Liver (tissue), 9 donors: ENCODE measurements around the gene ZFHX2. TPM values are rescaled to one million over a fixed set of nuclear protein-coding genes. Genes with fewer than 3 reads are reported as not detected.

Experiments
- DNase-seq: peaks from one replicate; pipeline ENCODE4 v3.0.0-alpha.2; 2017; ENCODE audit warnings: low spot score
- H3K27ac ChIP-seq, 2 donors: one replicate each; pipeline ENCODE4 v1.7.0; 2013; ENCODE audit warnings: inconsistent platforms in 2 of 2, low read length in 2 of 2, control low read depth in 1 of 2, low read depth in 1 of 2, mild to moderate bottlenecking in 1 of 2
- H3K27me3 ChIP-seq, 4 donors: one replicate each; pipeline versions ENCODE4 v1.6.1 to v1.7.0; 2013; ENCODE audit warnings: low read length in 3 of 4, inconsistent platforms in 1 of 4, mild to moderate bottlenecking in 1 of 4, moderate library complexity in 1 of 4; ENCODE audit not compliant: control insufficient read depth in 4 of 4, insufficient read depth in 4 of 4
- H3K36me3 ChIP-seq, 4 donors: one replicate each; pipeline versions ENCODE4 v1.6.1 to v1.7.0; 2013; ENCODE audit warnings: low read length in 3 of 4, mild to moderate bottlenecking in 3 of 4, low read depth in 1 of 4, moderate library complexity in 1 of 4; ENCODE audit not compliant: control insufficient read depth in 4 of 4, insufficient read depth in 3 of 4
- H3K4me1 ChIP-seq, 4 donors: one replicate each; pipeline versions ENCODE4 v1.6.1 to v1.7.0; 2013; ENCODE audit warnings: low read length in 3 of 4, mild to moderate bottlenecking in 3 of 4, moderate library complexity in 1 of 4; ENCODE audit not compliant: control insufficient read depth in 4 of 4, insufficient read depth in 4 of 4
- H3K4me3 ChIP-seq, 3 donors: one replicate each; pipeline versions ENCODE4 v1.6.1 to v1.7.0; 2013; ENCODE audit warnings: low read length in 3 of 3, control low read depth in 1 of 3, low read depth in 1 of 3, mild to moderate bottlenecking in 1 of 3
- H3K9ac ChIP-seq, 2 donors: one replicate each; pipeline ENCODE4 v1.7.0; 2013; ENCODE audit warnings: low read length in 2 of 2, mild to moderate bottlenecking in 2 of 2, moderate library complexity in 2 of 2, control low read depth in 1 of 2, low read depth in 1 of 2
- H3K9me3 ChIP-seq, 4 donors: one replicate each; pipeline versions ENCODE4 v1.6.1 to v1.7.0; 2013; ENCODE audit warnings: low read length in 3 of 4; ENCODE audit not compliant: control insufficient read depth in 4 of 4
- FOXA1 ChIP-seq: IDR thresholded peaks from 2 replicates; pipeline ENCODE4 v1.6.1; 2016; ENCODE audit warnings: antibody characterized with exemption
- FOXA2 ChIP-seq: IDR thresholded peaks from 2 replicates; pipeline ENCODE4 v1.6.1; 2016; ENCODE audit warnings: antibody characterized with exemption
- GABPA ChIP-seq, 2 donors: IDR thresholded peaks in 1 of 2; conservative IDR thresholded peaks in 1 of 2; 2 replicates each; pipeline ENCODE4 v1.6.1; 2016; ENCODE audit warnings: antibody characterized with exemption in 2 of 2, mild to moderate bottlenecking in 1 of 2, moderate library complexity in 1 of 2
- HNF4A ChIP-seq, 2 donors: conservative IDR thresholded peaks; 2 replicates each; pipeline ENCODE4 v1.6.1; 2016; ENCODE audit warnings: antibody characterized with exemption in 2 of 2, mild to moderate bottlenecking in 2 of 2
- JUND ChIP-seq, 2 donors: IDR thresholded peaks; 2 replicates each; pipeline ENCODE4 v1.6.1; 2016; ENCODE audit warnings: antibody characterized with exemption in 2 of 2
- NR2F2 ChIP-seq: IDR thresholded peaks from 2 replicates; pipeline ENCODE4 v1.6.1; 2016; ENCODE audit warnings: antibody characterized with exemption
- RAD21 ChIP-seq, 2 donors: IDR thresholded peaks; 2 replicates each; pipeline ENCODE4 v1.6.1; 2016; ENCODE audit warnings: antibody characterized with exemption in 2 of 2, mild to moderate bottlenecking in 2 of 2
- RXRA ChIP-seq, 2 donors: IDR thresholded peaks; 2 replicates each; pipeline ENCODE4 v1.6.1; 2017 to 2018; ENCODE audit warnings: antibody characterized with exemption in 2 of 2, mild to moderate bottlenecking in 1 of 2
- SP1 ChIP-seq: IDR thresholded peaks from 2 replicates; pipeline ENCODE4 v1.6.1; 2018; ENCODE audit warnings: antibody characterized with exemption, mild to moderate bottlenecking
- YY1 ChIP-seq: IDR thresholded peaks from 2 replicates; pipeline ENCODE4 v1.6.1; 2016; ENCODE audit warnings: antibody characterized with exemption, mild to moderate bottlenecking
- WGBS: extraction: QIAGEN DNeasy Blood & Tissue Kit; methylation state at CpG from one replicate; pipeline ENCODE4 v1.1.7; 2013; 5-methylcytosine and 5-hydroxymethylcytosine counted together
- polyA plus RNA-seq, 2 donors: library from polyadenylated mRNA; stranded (reverse) in 1 of 2; unstranded in 1 of 2; fragments of 200-250 nt in 1 of 2; fragments of >200 nt in 1 of 2; fragmentation: Nextera tagmentation in 1 of 2; extraction: Ambion mirVana in 1 of 2; gene quantifications; one replicate each; pipeline versions ENCODE4 v1.2.1 to v1.2.3, GENCODE V29; 2013 to 2015
- total RNA-seq, 2 donors: library from RNA; depleted of rRNA; stranded (reverse); fragments of >200 nt; gene quantifications; one replicate each; pipeline ENCODE4 v1.2.3, GENCODE V29; 2014
- TF ChIP-seq, protein P1 (sequence below): IDR thresholded peaks from 2 replicates; pipeline ENCODE4 v1.6.1; 2016; ENCODE audit warnings: antibody characterized with exemption, mild to moderate bottlenecking
- TF ChIP-seq, protein P2 (sequence below): IDR thresholded peaks from 2 replicates; pipeline ENCODE4 v1.6.1; 2016; ENCODE audit warnings: antibody characterized with exemption
- TF ChIP-seq, protein P3 (sequence below): IDR thresholded peaks from 2 replicates; pipeline ENCODE4 v1.6.1; 2016; ENCODE audit warnings: antibody characterized with exemption
- donor health status: healthy.
- donor health status: healthy.
- donor health status: healthy.
- donor health status: healthy.
- donor health status: healthy.

Gene ZFHX2
- total and polyA plus RNA-seq, 4 donors, result 0.06 to 0.14 (median 0.10) TPM

DNA sequence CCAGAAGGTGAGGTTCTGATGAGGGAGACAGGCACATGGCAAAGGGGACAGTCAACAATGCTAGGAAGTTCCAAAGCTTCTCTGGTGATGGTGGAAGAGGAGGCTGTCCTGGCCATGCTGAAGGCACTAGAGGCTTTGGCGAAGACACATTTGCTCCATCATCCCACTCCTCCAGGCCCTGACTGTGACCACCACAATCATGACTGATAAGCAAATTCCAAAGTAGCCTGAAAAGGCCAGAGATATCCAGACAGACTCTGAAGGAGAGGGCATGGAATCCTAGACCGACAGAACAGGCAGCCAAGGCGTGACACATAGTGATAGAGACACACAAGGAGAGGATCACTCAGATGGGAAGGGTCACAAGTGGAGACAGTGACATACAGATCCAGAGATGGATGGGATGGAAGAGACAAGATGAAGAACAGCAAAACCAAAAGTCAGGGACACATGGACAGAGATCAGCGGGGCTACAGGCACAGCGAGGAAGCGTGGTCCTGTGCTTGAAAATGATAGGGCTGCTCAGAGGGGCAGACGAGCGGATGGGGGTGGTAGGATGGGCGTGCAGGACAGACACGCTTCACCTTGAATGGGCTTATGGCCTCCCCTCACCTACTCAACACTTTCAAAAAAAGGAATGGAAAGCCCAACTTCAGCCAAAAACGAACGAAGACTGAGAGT, 1.3 kb downstream of the ZFHX2 start:
- Histone ChIP-seq H3K4me1 (peaks cover 0 to 18% (median 9%) of the 10 kb centered on the region in 4 donors), H3K27me3 (no peaks in the 10 kb centered on the region), H3K36me3 (no peaks in the 10 kb centered on the region), H3K4me3 (peak overlapping the region in 1 of 3 donors; percentile 58), H3K27ac (no peak overlapping the region), H3K9ac (no peak overlapping the region), H3K9me3 (no peaks in the 10 kb centered on the region)
- WGBS, result 57% methylated on average over 12 of the region's 12 CpGs
- TF ChIP-seq, protein P1, sequence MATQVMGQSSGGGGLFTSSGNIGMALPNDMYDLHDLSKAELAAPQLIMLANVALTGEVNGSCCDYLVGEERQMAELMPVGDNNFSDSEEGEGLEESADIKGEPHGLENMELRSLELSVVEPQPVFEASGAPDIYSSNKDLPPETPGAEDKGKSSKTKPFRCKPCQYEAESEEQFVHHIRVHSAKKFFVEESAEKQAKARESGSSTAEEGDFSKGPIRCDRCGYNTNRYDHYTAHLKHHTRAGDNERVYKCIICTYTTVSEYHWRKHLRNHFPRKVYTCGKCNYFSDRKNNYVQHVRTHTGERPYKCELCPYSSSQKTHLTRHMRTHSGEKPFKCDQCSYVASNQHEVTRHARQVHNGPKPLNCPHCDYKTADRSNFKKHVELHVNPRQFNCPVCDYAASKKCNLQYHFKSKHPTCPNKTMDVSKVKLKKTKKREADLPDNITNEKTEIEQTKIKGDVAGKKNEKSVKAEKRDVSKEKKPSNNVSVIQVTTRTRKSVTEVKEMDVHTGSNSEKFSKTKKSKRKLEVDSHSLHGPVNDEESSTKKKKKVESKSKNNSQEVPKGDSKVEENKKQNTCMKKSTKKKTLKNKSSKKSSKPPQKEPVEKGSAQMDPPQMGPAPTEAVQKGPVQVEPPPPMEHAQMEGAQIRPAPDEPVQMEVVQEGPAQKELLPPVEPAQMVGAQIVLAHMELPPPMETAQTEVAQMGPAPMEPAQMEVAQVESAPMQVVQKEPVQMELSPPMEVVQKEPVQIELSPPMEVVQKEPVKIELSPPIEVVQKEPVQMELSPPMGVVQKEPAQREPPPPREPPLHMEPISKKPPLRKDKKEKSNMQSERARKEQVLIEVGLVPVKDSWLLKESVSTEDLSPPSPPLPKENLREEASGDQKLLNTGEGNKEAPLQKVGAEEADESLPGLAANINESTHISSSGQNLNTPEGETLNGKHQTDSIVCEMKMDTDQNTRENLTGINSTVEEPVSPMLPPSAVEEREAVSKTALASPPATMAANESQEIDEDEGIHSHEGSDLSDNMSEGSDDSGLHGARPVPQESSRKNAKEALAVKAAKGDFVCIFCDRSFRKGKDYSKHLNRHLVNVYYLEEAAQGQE, result no peak
- TF ChIP-seq, protein P2, sequence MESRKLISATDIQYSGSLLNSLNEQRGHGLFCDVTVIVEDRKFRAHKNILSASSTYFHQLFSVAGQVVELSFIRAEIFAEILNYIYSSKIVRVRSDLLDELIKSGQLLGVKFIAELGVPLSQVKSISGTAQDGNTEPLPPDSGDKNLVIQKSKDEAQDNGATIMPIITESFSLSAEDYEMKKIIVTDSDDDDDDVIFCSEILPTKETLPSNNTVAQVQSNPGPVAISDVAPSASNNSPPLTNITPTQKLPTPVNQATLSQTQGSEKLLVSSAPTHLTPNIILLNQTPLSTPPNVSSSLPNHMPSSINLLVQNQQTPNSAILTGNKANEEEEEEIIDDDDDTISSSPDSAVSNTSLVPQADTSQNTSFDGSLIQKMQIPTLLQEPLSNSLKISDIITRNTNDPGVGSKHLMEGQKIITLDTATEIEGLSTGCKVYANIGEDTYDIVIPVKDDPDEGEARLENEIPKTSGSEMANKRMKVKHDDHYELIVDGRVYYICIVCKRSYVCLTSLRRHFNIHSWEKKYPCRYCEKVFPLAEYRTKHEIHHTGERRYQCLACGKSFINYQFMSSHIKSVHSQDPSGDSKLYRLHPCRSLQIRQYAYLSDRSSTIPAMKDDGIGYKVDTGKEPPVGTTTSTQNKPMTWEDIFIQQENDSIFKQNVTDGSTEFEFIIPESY, result no peak
- TF ChIP-seq, protein P3, sequence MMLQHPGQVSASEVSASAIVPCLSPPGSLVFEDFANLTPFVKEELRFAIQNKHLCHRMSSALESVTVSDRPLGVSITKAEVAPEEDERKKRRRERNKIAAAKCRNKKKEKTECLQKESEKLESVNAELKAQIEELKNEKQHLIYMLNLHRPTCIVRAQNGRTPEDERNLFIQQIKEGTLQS, result no peak
- DNase-seq, result no peak

DNA sequence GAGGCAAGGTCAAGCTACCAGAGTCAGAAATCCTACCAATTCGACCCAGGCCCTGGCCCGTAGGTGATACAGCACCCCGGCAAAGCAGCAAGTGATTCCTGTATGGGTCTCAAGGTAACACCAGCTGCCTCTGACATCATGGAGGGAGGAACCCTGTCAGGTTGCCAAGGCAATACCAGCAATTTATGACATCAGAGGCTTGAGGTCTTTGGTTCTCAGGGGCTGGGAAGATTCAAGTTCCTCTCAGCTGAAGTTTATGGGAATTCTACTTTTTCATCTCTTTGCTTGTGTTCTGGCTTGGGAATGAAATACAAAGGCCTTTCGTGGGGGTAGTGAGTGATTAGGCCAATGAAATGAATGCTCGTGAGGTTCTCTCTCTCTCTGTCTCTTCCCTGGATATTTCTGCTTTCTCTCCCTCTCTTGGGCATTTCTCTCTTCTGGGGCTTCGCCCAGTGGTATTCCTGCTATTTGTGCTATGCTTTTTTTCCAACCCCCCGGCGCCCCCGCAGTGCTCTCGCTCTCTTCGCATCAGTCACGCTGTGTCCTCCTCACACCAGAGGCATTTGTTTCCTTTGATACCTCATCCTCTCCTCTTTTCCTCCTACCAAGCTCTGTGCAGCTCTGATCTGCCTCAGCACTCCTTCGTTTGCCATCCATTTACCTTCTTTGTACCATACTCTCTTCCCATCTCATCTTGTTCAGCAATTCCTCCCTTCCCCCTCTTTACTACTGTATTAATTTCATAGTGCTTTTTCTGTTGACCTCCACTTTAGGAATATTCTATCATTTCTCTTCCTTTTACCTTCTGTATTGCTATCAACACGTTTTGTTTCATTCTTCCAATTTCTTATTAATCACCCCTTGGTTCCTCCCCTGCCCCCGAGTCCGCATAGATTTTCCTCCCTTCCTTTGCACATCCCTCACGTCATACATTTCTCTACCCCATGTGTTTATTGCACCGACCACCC, 2.9 kb downstream of the ZFHX2 start:
- Histone ChIP-seq H3K4me1 (peaks cover 0 to 16% (median 9%) of the 10 kb centered on the region in 4 donors), H3K36me3 (no peaks in the 10 kb centered on the region), H3K9ac (no peak overlapping the region), H3K27ac (no peak overlapping the region), H3K4me3 (no peak overlapping the region), H3K27me3 (no peaks in the 10 kb centered on the region), H3K9me3 (no peaks in the 10 kb centered on the region)
- WGBS, result 75% methylated on average over 18 of the region's 18 CpGs
- DNase-seq, result no peak
- TF ChIP-seq RAD21 (IDR thresholded peaks at IDR 0.05) (no peak), YY1 (no peak), JUND (IDR thresholded peaks at IDR 0.05) (no peak), RXRA (IDR thresholded peaks at IDR 0.05) (no peak), HNF4A (conservative IDR thresholded peaks at IDR 0.05) (no peak), GABPA (IDR thresholded peaks at IDR 0.05 in 1 of 2, conservative IDR thresholded peaks at IDR 0.05 in 1 of 2) (no peak), SP1 (no peak), FOXA2 (no peak), NR2F2 (no peak), FOXA1 (no peak)
- TF ChIP-seq, protein P1, result no peak
